PFSK-1 (cell line): ENCODE results near the gene ADD3.

ENCODE experiments used
- POLR2AphosphoS5 ChIP-seq: IDR thresholded peaks from 2 replicates; pipeline ENCODE4 v1.6.1; 2012; ENCODE audit warnings: low read depth, mild to moderate bottlenecking, control low read depth, low read length, moderate library complexity
- SIN3A ChIP-seq: IDR thresholded peaks from 2 replicates; pipeline ENCODE4 v1.6.1; 2012; ENCODE audit warnings: mild to moderate bottlenecking, low read length, moderate library complexity, borderline replicate concordance; ENCODE audit not compliant: insufficient read depth

DNA sequence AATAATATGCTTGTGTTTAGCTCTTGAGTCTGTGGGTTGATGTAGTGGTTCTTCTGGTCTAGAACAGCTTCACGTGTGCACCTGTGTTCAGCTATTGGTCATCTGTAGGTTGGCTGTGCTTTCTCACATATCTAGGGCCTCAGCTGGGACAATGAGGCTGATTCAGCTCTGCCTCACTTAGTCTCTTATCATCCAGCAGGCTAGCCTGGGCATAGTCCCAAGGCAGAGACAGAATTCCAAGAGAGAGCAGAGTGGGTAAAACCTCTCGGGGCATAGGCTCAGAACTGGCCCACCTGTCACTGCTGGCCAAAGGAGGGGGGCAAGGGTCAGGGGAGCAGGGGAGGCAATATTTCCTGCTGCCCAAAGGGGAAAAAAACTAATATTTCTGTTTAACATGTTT, 167.6 kb downstream of the ADD3 start:
- TF ChIP-seq SIN3A: no peak
- no peak for TF ChIP-seq POLR2AphosphoS5
